DMS79 treated with DMSO at 0.1 percent for 48 hours (cell line): ENCODE measurements around the gene TMEM131.
A peak's percentile ranks its signal among the peaks of the same experiment; 100 is the strongest.

Source experiments
- DNase-seq: peaks from one replicate; lab custom pipeline; 2025; lab: John Stamatoyannopoulos, UW

TMEM131 gene

GRCh38 chr2:97992836-97993825 lies 2.6 kb downstream of the TMEM131 start:
- DNase-seq = peak; percentile 6

- no peak for DNase-seq
Observed at GRCh38 chr2:97991081-97991856, 4.5 kb downstream of the TMEM131 start.

GRCh38 chr2:97988722-97989121 lies 7.0 kb downstream of the TMEM131 start:
- no peak for DNase-seq

GRCh38 chr2:97985998-97986397 lies 9.8 kb downstream of the TMEM131 start:
- DNase-seq = no peak

- DNase-seq = no peak
Observed at GRCh38 chr2:97983698-97984097, 12.1 kb downstream of the TMEM131 start.

GRCh38 chr2:97983134-97983533 lies 12.6 kb downstream of the TMEM131 start:
- no peak for DNase-seq

- no peak for DNase-seq
Observed at GRCh38 chr2:97982621-97983020, 13.1 kb downstream of the TMEM131 start.

GRCh38 chr2:97981961-97982360 lies 13.8 kb downstream of the TMEM131 start:
- no peak for DNase-seq

- DNase-seq = no peak
Observed at GRCh38 chr2:97979904-97980303, 15.8 kb downstream of the TMEM131 start.

GRCh38 chr2:97974471-97974870 lies 21.3 kb downstream of the TMEM131 start:
- no peak for DNase-seq

- DNase-seq = no peak
Observed at GRCh38 chr2:97970293-97971060, 25.3 kb downstream of the TMEM131 start.

GRCh38 chr2:97969081-97970067 lies 26.4 kb downstream of the TMEM131 start:
- no peak for DNase-seq

GRCh38 chr2:97967931-97968627 lies 27.7 kb downstream of the TMEM131 start:
- DNase-seq = no peak

- no peak for DNase-seq
Observed at GRCh38 chr2:97967216-97967592, 28.5 kb downstream of the TMEM131 start.

GRCh38 chr2:97966545-97967215 lies 29.1 kb downstream of the TMEM131 start:
- DNase-seq = no peak

GRCh38 chr2:97965116-97965515 lies 30.6 kb downstream of the TMEM131 start:
- DNase-seq = no peak

- DNase-seq = no peak
Observed at GRCh38 chr2:97963880-97964279, 31.9 kb downstream of the TMEM131 start.

- no peak for DNase-seq
Observed at GRCh38 chr2:97963079-97963406, 32.7 kb downstream of the TMEM131 start.

GRCh38 chr2:97961534-97961933 lies 34.2 kb downstream of the TMEM131 start:
- DNase-seq = no peak

- no peak for DNase-seq
Observed at GRCh38 chr2:97958184-97958583, 37.6 kb downstream of the TMEM131 start.
